GM18870 (cell line): ENCODE results near the gene ATP11A.
A peak's percentile ranks its signal among the peaks of the same experiment; 100 is the strongest.

ENCODE experiments used
- ATAC-seq: cut with Tn5 transposase; IDR thresholded peaks from one replicate; pipeline ENCODE4 v1.9.1; 2021; ENCODE audit warnings: moderate library complexity; ENCODE audit not compliant: unreplicated experiment

Gene ATP11A

DNA sequence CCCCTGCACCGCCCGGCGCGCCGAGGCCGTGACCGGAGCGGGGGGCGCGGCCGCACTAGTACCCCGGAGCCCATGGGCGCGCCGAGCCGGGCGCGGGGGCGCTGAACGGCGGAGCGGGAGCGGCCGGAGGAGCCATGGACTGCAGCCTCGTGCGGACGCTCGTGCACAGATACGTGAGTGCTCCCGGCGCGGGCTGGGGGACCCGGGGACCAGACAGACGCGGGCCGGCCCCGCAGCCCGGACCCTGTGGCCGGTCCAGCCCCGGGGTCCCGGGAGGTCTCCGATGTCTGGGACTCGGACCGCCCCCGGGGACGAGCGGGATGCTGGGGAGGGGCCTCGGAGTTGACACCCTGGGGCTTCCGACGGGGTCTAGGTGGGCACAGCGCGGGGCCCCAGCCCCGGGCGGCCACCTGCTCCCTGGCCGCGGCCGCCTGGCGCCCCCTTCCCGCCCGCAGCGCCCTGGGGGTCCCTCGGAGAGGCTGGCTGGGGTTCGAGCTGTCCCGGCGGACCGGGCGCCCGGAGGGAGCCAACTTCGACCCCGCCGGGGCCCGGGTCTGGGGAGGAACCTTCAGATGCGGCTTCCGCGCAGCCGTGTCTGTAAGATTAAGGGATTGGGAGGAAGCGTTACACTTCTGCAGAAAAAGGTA lies 568 bp downstream of the ATP11A start:
- ATAC-seq: peak; percentile 25

DNA sequence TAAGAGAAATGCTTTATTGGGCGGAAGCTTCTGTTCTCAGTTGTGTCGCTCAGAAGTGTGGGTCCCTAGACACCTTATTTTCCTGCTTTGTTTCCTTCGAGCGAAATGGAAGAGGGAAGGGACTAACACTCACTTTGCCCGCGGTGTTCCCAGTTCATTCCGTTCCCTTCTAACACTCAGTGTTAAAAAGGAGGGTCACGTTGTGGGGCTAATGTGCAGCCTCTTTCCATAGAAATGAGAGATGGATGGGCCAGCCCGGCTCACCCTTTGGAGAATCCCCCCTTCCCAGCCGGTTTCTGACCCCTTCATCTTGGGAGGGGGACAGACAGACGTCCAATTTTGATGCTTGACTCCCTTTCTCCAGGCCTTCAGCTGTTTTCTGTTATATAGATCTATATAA lies 2.3 kb downstream of the ATP11A start:
- no peak for ATAC-seq

DNA sequence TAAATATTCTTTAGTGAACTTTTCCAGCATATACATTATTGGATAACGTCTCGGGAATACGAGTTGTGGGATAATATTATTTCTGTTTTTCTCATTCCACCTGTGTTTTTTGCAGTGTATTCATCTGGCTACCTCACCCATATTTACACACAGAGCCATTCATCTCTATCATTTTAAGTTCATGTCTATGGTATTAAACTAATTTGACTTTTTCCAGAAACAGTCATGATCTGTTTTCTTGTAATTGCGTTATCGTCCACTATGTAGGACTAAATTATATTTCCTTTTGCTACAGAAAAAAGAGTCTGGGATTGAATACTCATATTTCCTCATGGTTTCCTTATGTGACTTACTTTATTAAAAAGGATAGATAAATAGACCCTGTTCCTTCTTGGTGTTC lies 2.7 kb downstream of the ATP11A start:
- ATAC-seq: no peak

DNA sequence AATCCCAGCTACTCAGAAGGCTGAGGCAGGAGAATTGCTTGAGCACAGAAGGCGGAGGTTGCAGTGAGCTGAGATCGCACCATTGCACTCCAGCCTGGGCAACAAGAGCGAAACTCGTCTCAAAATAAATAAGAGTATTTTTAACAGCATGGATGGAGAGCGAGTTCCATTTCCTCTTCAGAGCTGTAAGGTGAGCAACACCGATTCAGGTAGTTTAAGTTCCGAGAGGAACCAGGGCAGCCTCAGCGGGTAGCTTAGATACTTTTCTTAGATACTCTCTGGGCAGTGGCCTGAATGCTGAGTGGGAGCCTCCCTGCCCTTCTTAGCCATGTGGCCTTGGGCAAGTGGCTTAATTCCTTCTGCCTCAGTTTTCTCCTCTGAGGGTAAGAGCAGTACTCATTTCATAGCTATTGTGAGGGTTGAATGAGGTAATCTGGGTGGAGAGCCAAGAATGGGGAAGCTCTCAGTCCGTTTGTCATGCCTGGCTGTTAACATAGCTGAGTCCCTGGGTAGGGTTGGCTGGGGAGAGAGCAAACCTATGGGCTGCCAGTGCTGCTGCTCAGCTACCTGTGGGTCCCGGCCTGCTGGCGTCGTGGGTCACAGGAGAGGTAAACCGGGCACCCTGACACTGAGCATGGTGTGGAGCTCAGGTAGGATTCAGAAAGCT lies 4.1 kb downstream of the ATP11A start:
- ATAC-seq: no peak

DNA sequence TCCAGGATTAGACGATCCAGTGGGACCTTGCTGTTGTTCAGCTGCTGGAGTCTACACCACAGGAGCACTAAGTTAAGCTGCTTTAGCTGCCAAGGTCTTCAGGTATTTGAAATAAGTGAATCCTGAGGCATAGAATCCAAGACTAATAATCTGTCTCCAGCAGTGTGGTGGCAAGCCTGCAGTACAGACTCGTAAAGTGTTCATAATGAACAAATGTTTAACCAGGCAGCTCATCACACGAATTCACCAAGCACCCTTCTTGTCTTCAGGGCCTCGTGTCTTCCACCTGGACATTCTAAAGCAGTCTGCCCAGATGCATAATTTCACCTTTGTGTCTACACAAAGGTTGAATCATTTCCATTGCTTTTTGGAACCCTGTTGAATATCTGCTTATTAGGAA lies 5.3 kb downstream of the ATP11A start:
- no peak for ATAC-seq

DNA sequence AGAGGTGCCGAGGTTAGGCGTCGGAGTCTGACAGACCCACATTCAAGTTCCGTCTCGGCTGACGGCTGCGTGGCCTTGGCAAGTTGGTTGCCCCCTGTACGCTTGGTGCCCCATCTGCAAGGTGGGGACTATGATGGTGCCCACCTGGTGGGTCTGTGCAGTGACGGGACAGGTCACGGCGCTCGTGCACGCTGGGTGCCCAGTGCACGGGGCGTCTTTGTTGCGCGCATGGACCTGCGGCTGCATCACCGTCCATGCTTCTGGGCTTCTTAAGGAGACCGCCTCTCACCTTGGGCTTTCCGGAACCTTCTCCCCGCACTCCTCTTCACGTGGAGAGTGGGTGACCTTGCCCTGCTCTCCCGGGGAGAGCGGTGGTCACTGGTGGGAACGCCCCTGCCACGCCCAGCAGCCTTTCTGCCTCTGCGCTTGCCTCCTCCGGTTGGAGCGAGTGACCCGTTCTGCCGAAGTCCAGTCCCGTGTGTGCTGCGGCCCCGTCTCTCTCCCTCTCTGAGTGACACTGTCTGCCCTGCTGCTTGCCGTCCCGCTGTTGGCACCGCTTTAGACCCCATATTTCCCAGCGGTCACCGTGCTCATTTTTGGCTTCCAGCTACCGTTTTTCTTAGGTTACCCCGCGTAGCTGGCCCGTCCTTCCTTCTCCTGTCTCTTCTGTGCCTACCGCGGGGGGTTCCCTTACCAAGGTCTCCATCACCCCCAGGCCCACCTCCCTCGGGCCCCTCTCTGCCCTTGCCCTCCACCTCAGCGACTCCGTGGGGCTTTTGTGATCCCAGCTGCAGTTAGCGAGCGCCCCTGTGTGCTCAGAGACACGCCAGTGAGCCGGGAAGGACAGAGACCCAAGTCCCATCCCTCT lies 6.4 kb downstream of the ATP11A start:
- no peak for ATAC-seq

DNA sequence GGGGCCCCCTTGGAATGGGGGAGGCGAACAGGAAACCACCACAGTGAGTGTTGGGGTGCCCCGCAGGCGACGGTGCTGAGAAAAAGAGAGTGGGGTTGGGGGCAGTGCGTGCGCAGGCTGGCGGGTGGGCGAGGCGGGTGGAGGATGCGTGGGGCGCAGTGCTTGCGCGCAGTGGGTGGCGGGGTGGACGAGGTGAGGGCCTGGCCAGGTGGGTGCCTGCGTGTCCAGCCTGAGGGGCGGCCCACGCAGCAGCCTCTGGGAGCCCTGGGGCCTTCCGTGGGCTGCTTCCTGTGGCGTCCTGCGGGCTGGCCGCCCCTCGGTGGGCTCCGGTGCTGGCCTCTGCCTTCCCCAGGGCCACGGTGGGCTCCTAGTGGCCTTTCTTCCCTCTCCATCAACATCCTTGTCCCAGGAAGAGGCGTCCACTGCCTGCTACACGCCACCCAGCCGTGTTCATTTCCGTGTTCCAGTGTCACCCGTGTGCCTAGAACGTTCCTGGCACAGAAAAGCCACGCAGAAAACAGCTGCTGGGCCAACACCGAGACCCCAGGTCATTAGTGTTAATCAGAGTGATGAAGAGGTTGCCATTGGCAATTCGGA lies 7.1 kb downstream of the ATP11A start:
- no peak for ATAC-seq

DNA sequence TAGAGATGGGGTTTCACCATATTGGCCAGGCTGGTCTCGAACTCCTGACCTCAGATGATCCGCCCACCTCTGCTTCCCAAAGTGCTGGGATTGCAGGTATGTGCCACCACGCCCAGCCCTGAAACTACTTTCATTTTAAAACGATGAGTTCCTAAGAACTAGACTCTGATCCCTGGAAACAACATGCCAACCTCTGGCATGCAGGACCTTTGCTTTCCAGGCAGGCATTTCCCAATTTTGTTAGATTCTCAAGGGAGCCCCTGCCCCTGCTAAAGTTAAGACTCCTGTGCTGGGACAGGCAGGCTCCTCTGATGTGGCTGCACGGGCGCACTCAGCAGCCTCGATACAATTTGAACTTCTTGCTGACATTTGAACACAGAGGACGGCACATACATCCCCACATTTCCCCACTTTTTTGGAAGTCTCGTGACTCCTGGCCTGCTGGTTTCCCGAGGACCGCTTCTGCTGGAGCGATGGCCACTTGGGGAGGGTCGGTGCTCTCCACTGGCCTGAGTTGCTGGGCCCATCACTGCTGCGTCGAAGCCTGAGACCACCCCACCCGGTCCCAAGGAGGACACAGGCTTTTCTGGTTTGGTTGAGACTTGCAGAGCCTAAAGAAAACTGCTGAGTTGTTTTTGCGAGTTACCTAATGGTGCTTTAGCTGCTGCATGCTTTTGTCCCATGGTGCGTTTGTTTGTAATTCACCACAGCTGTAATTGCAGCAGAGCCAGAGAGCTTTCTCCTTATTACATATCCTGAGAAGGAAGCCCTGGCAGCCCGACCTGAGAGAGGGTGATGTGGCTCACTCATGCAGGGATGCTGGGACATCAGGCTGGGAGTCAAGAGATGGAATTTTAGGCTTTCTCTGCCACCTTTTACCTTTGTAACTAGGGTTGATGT lies 8.2 kb downstream of the ATP11A start:
- no peak for ATAC-seq

DNA sequence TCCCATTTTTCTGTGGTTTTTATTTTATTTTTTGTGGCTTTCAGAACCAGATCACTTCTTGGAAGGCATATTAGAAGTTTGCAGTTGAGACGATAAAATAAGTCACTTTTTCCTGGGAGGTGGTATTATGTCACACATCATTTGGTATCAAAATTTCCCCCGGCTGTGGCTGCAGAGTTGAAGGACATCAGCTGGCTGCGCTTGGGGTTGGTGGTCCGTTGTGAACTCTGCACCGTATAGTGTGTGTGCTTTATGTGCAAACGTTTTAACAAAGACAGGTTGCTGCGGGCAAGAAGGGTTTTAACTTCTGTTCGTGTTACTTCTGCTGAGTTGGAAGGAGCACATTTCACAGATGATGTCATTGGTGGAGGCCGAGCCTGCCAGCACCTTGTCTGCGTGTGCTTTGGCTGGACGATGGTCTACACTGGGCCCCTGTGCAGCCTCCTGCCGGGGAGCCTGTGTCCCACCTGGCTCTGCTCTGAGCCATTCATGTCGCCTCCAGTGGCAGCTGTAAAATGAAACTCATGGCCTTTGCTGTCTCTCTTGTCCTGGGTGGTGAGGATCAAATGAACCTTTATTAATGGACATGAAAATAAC lies 9.6 kb downstream of the ATP11A start:
- ATAC-seq: no peak

DNA sequence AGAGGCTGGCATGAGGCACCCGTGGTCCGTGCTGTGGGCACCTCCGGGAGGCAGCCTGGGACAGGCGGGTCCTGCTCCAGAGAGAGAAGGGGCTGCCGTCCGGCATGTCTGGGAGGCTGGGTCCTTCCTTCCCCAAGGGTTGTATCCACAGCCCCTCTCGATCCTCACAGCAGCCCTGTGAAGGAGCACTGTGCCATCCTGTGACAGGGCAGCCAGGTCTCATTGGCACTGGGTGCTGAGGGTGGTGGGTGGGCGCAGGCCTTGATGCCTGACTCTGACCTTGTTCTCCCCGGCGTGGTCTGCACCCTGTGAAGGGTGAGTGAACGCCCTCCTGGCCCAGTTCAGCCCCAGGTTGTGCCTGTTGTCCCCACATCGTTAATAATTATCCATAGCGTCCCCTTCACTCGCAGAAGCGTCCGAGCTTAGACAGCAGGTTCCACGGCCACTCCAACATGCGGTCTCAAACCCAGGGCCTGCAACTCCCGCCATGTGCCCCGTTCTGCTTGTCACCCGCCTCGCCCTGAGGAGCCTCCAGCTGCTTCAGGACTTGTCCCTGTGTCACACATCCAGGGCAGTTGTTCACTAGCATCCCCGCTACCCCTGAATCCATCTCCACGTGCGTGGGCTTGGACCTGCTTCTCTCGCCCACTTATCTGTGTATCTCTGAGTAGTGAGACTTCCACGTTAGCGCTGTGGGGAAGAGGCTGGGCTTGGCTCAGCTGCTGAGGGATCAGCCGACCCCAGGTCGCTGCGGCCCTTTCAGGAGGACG lies 10.6 kb downstream of the ATP11A start:
- no peak for ATAC-seq

DNA sequence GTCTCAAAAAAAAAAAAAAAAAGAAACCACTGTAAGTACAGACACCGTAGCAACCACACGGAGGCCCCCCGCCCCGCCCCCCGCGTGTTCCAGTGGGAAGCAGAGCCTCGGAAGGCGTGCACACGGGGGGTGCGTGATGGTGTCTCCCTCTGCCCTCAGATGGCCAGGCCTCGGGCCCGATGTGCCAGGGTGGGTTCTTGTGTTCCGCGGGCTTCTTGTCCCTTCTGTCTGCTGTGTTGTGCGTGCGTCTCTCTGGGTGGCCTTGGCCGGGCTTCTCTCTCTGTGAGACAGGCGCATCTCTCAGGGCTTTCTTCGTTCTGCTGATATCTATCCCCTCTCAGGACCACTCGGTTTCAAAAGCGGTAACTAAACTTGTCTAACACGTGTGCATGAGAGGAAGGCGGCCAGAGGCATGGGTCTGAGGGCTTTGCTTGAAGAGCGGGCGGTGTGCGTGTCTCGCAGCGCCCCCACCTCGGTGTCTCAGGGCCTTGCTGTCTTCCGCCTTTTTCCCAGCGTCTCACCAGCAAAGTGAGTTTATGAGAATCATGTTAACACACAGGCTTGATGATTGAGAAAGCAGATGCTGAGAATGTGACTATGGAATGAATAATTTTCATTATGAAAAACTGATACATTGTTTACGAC lies 12.6 kb downstream of the ATP11A start:
- no peak for ATAC-seq

DNA sequence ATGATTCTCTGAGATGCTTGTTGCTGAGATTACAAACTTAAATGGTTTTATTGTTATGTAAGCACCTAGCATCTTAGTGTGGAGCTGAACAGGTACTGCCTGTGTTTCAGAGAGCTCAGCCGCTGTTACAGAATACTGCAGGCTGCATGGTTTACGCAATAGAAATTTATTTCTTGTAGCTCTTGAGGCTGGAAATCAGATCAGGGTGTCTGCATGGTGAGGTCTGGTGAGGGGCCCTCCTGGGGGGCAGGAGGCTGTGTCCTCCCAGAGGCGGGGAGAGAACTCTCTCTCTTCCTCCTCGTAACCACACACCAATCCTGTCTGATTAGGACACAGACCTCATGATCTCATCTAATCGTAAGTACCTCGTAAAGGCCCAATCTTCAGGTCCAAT lies 13.1 kb downstream of the ATP11A start:
- ATAC-seq: no peak

DNA sequence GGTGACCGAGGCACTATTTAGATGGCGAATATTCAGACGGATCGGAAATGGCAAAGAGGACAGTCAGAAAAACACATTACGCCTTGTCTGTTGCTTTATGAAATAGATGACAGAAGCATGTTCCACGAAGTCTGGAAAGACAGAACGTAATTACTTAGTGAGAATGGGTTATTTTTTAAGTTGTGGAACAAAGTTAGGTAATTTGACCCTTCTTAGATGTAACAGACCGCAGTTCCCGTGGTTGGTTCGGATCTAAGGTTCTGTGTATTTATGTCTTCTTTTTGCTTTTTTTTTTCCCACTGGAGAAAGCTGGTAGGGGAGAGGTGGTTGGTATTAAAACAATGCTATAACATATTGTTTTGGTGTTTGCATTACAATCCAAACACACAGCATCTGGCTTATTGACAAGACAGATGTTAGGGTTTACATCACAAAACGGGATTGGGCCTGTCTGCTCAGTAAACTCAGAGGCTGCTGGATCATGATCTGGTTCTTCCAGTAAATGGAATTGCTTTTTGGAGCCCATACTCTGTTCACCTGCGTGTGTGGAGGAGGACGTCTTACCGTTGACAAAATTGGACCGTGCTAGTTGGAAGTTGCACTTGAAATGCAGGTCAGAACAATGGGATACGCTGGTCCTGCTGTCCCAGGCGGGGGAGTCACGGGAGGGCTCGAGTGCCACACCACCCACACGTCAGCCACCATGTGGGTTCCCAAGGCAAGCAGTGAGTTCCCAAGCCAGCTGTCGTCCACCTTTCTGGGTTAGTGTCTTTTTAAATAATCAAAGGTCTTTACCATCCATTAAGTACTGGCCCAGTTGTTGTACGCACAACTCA lies 13.8 kb downstream of the ATP11A start:
- ATAC-seq: no peak

DNA sequence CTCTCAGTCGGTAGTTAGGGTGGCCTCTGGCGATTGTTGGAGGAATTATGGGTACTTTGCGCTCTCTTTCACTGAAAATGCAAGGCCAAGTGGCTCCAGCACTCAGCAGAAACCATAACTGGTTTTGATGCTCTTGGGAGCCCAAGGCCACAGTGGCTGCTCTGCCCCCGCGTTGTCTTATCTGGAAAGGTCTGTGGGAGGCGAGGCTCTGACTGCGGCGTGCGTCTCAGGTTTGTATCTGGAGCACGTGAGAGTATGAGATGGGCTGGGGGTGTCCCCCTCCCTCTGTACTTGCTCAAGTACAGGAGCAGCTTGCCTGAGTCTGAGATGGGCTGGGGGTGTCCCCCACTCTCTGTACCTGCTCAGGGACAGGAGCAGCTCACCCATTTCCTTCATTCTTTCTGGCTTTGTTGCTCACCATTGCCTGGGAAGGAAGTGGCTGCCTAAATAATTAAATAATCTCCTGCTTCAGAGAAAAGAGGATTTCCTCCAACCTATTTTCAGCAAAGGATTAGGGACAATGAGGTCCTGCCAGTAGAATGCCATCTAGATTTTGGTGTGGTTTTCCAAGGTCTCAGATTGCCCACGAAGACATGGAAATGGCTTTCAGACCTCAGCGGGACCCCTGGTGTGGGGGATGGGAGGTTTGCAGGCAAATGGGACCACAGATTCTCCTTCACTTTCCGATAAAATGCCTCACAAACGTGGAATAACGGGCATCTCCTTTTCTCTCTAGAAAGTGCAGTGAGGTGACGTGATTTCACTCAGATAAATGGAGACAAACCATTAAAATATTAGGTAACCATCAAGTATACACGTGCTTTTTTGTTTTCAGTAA lies 14.7 kb downstream of the ATP11A start:
- ATAC-seq: no peak

DNA sequence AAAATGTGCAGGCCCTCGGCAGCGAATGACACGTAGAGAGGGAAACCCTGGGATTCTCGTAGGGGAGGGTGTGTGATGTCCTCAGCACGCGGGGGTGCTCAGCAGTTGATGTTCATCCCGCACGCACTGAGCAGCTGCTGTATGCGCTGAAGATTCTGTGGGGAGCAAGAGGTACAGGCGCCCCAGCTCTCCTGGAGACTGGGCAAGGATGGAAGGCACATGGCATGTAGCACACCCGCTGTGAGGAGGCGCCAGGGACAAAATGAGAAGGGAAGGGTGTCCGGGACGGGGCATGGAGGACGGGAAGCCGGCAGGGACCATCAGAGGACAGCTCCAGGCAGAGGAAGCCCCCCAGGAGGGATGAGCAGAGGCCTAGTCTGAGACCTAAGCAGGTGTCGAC lies 15.4 kb downstream of the ATP11A start:
- ATAC-seq: no peak

DNA sequence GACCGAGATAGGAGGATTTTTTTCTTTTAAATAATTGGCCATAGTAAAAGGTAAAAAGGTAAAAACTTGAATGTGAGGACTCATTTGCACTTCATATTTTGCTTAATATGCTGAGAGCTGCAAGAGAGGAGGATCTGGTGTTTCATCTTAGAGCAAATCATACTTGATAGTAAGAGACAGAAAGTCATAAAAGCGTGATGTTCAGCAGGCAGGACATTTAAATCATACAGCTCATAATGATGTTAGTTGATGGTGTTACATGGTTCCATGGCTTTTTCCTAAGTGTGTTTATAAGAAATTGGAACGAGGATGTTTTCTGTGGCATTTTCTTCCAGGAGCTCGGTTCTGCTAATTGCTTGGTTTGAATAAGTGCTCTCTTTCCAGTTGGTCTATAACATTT lies 16.3 kb downstream of the ATP11A start:
- no peak for ATAC-seq

DNA sequence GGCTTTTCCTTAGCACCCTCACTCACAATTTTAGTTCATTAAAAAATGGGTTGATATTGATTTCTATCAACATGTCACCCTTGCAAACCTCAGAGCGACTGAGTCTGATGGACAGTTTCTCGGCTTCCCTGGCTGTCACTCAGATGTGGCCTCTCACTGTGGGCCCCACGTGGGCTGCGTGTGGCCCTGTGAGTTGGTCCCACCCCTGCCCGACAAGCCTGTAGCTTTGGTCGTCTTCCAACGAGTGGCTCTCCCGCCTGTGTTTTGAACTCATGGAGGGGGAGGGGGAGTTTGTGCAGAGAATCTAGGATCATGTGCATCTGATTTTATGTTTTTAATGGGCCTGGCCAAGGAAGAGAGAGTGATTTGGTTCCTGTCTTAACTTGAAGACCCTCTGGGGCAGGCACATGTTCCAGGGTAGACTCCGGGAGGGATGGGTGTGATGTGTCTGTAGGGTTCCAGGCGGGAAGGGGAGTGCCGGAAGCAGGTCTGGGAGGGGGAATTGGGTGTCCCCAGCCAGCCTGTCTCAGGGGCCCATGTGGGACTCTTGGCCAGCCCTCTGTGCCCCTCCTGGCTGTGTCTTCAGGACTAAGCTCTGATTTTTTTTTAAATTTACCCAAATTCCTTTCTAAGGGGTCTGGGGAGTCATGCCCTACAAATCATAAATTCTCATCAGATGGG lies 18.9 kb downstream of the ATP11A start:
- no peak for ATAC-seq
